Breast epithelium (tissue), 3 donors: ENCODE measurements around the gene SMYD4.

Experiments used
- CTCF ChIP-seq, 3 donors: fragments of 450-650 bp; IDR thresholded peaks; one replicate each; pipeline ENCODE4 v1.5.1; 2016 to 2017; ENCODE audit warnings: antibody characterized with exemption in 3 of 3, mild to moderate bottlenecking in 3 of 3, moderate library complexity in 3 of 3
- POLR2A ChIP-seq: fragments of 450-650 bp; IDR thresholded peaks from one replicate; pipeline ENCODE4 v1.6.1; 2016; ENCODE audit warnings: antibody characterized with exemption, mild to moderate bottlenecking, moderate library complexity
- POLR2AphosphoS5 ChIP-seq, 3 donors: sonication (generic); formaldehyde crosslinking; IDR thresholded peaks; one replicate each; pipeline ENCODE4 v1.6.1; 2017; ENCODE audit warnings: antibody characterized with exemption in 3 of 3

DNA sequence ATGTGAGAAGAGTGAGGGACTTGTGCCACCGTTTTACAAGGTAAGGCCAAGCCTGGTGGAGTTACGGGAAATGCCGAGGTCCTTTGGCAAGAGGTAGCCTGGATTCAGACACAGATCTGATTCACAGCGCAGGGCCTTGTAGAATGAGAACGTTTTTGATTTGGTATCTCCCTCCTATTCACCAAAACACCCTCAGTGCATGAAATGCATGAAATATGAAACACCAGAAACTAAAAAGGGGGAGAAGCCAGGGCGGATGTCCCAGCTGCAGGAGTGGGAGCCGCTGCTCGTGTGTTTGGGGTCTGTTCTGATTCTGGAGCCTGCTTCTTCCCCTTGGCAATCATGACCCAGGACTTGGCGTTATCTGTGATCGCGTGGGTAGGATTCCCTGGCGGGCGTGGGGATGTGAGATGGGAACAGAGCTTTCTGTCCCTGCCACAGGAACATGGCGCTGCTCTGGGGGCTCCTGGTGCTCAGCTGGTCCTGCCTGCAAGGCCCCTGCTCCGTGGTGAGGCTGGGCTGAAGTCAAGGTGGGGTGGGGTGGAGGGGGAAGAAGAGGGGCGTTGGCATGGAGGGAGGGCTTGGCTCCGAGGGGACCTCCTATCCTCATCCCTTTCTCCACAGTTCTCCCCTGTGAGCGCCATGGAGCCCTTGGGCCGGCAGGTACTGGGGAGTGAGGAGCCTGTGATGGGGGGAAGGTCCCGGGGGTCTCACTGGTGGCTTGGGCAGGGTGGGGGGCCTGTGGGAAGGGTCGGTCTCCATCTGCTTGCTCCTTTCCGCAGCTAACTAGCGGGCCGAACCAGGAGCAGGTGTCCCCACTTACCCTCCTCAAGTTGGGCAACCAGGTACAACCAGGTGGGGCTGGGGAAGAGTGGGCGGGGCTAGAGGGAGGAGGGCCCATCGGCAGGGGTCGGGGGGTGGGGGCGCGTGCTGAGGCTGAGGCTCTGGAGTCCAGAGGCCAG is 84.9 kb downstream of the SMYD4 start:
- TF ChIP-seq POLR2A = no peak
- TF ChIP-seq POLR2AphosphoS5 (IDR thresholded peaks at IDR 0.05) = peak; percentile 16 to 34 (median 27)
- TF ChIP-seq CTCF (IDR thresholded peaks at IDR 0.05) = no peak
